ENCODE measurements around the gene AGBL4.

GRCh38 chr1:49297783-49298182 is 726.0 kb downstream of the AGBL4 start:
- TF ChIP-seq CTCF (IDR thresholded peaks at IDR 0.05; ENCODE audit: borderline replicate concordance, extremely low read depth, low read length, poor library complexity, severe bottlenecking) (no peak), EZH2 (IDR thresholded peaks at IDR 0.05; ENCODE audit: borderline replicate concordance, low read depth, low read length, severe bottlenecking) (no peak)
